ENCODE data around the gene MRGPRX4.

The MRGPRX4 gene

DNA sequence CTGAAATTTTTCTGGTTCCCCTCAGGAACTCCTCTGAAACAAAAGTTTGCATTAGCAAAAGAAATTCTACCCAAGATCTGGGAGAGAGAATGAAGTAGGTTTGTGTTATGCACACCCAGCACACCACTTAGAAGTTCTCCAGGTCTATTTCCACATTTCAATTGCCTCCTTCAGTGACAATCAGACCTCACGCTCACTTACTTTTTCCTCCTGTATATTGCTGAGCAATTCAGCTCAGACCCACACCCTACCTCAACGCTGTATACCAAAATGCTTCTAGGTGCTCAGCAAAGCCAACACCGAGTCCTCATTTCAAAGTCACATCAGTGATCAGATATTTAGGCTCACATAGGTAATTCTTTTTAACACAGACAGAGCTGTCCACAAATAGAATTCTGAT is 21.1 kb upstream of the MRGPRX4 start:
- no peak for TF ChIP-seq CTCF (IDR thresholded peaks at IDR 0.05)

DNA sequence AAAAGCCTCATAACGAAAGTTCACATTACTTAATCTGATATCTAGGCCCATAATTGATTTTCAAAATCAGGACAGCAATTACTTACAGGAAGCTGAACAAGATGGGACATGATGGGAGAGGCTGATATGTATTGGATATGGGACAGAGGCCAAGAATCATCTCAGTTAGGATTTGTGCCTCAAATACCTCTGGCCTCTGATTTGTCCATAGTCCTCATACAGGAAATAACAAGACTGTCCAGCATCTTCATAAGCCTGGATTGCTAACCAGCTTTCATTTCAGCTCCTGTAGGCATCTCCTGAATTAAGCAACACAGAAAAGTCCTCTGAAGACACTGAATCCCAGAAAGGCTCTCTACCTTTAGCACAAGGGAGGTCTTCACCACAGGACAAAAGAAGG is 4.3 kb upstream of the MRGPRX4 start:
- no peak for TF ChIP-seq CTCF (IDR thresholded peaks at IDR 0.05)

GRCh38 chr11:18171377-18172000 is 1.1 kb upstream of the MRGPRX4 start:
- peak; percentile 48; the same call in 1 of the 2 replicates for TF ChIP-seq CTCF (IDR thresholded peaks at IDR 0.05)

DNA sequence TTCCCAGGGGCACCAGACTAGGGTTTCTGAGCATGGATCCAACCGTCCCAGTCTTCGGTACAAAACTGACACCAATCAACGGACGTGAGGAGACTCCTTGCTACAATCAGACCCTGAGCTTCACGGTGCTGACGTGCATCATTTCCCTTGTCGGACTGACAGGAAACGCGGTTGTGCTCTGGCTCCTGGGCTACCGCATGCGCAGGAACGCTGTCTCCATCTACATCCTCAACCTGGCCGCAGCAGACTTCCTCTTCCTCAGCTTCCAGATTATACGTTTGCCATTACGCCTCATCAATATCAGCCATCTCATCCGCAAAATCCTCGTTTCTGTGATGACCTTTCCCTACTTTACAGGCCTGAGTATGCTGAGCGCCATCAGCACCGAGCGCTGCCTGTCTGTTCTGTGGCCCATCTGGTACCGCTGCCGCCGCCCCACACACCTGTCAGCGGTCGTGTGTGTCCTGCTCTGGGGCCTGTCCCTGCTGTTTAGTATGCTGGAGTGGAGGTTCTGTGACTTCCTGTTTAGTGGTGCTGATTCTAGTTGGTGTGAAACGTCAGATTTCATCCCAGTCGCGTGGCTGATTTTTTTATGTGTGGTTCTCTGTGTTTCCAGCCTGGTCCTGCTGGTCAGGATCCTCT is 709 bp downstream of the MRGPRX4 start:
- no peak for TF ChIP-seq CTCF (IDR thresholded peaks at IDR 0.05)

DNA sequence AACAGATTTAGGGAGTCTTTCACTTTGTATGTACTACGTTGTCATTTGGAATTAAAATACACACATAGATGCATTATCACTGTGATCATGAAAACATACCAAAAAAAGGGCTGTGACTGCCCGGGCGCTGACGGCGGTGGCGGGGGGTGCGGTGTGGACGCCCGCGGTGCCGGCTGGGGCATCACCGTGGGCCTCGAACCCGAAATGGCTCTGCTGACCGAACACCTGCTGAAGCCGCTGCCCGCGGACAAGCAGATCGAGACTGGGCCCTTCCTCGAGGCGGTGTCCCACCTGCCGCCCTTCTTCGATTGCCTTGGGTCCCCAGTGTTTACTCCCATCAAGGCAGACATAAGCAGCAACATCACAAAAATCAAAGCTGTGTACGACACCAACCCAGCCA is 16.2 kb downstream of the MRGPRX4 start:
- no peak for TF ChIP-seq CTCF (IDR thresholded peaks at IDR 0.05)

GRCh38 chr11:18191376-18191775 is 18.7 kb downstream of the MRGPRX4 start:
- TF ChIP-seq CTCF (IDR thresholded peaks at IDR 0.05) = no peak

DNA sequence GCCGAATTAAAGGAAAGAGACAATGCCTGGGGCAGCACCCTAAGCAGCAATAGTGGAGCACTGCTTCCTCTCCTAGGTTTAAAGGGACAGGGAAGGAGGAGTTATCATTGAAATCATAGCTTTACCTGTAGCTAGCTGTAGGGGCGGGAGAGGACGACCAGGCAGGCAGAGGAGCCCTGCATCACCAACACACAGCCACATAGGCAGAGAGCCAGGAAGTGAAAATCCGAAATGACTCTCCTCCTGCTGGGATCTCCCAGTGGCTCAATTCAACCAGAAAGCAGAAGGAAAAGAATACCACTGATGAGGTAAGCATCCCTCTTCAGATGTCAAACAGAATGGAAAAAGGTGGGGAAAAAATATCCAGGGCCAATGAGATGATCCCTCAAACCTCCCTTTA is 20.4 kb downstream of the MRGPRX4 start:
- TF ChIP-seq CTCF (IDR thresholded peaks at IDR 0.05) = no peak
